IMR-90 (cell line): Measurements from ENCODE around the gene PLCL2. TPM values are rescaled to one million over a fixed set of nuclear protein-coding genes. Genes with fewer than 3 reads are reported as not detected.

Source experiments
- ATAC-seq: fragments of 200-7000 bp; cut with Tn5 transposase; 2 replicates; pipeline ENCODE4 v1.9.1; 2020; ENCODE audit warnings: low read depth, mild to moderate bottlenecking, moderate library complexity
- BruUV-seq: library from RNA; stranded (reverse); fragments of 400-500 nt; replicated peaks from 2 replicates; lab custom pipeline; 2021; lab: Mats Ljungman, UMichigan
- CTCF ChIA-PET: fragments of 300-600 bp; formaldehyde crosslinking; extraction: SDS; loops from one replicate; lab custom pipeline; 2021; ENCODE audit warnings: antibody characterized with exemption; lab: Yijun Ruan, JAX
- POLR2A ChIA-PET: fragments of 300-600 bp; sonication (Branson Sonifier 250); formaldehyde crosslinking; loops from one replicate; lab custom pipeline; 2022; ENCODE audit warnings: antibody characterized with exemption; ENCODE audit not compliant: unreplicated experiment; lab: Charles Lee
- DNase-seq: peaks from one replicate; pipeline ENCODE4 v3.0.0; 2013
- H2AFZ ChIP-seq: replicated peaks from 2 replicates; pipeline ENCODE3; 2013; ENCODE audit warnings: low read length, mild to moderate bottlenecking; ENCODE audit not compliant: poor library complexity
- H2AK5ac ChIP-seq: 2 replicates; pipeline ENCODE4 v1.6.1; 2013; ENCODE audit warnings: low read depth, low read length, inconsistent platforms
- H2AK9ac ChIP-seq: replicated peaks from 2 replicates; pipeline ENCODE3; 2013; ENCODE audit warnings: mild to moderate bottlenecking, low read depth, low read length, moderate library complexity; ENCODE audit not compliant: poor library complexity
- H2BK120ac ChIP-seq: 2 replicates; pipeline ENCODE4 v1.6.1; 2013; ENCODE audit warnings: low read depth, low read length, inconsistent platforms
- H2BK15ac ChIP-seq: 3 replicates; pipeline ENCODE4 v1.6.1; 2013; ENCODE audit warnings: low read depth, low read length, inconsistent platforms
- H2BK20ac ChIP-seq: 2 replicates; pipeline ENCODE4 v1.6.1; 2013; ENCODE audit warnings: low read depth, mild to moderate bottlenecking, inconsistent platforms, low read length, moderate library complexity
- H2BK5ac ChIP-seq: 2 replicates; pipeline ENCODE4 v1.6.1; 2013; ENCODE audit warnings: mild to moderate bottlenecking, low read depth, low read length, inconsistent platforms; ENCODE audit not compliant: poor library complexity, severe bottlenecking
- H3K14ac ChIP-seq: replicated peaks from 2 replicates; pipeline ENCODE4 v1.6.1; 2013; ENCODE audit warnings: low read depth, low read length, inconsistent platforms
- H3K18ac ChIP-seq: 2 replicates; pipeline ENCODE4 v1.6.1; 2013; ENCODE audit warnings: low read depth, low read length, control low read depth
- H3K23ac ChIP-seq: 2 replicates; pipeline ENCODE4 v1.6.1; 2013; ENCODE audit warnings: low read depth, low read length, inconsistent platforms
- H3K27ac ChIP-seq: 2 replicates; pipeline ENCODE4 v1.5.1; 2013; ENCODE audit warnings: mild to moderate bottlenecking, control low read depth, low read length; ENCODE audit not compliant: insufficient read depth
- H3K27me3 ChIP-seq: 2 replicates; pipeline ENCODE4 v1.6.1; 2013; ENCODE audit warnings: low read length; ENCODE audit not compliant: control insufficient read depth, insufficient read depth
- H3K36me3 ChIP-seq: 2 replicates; pipeline ENCODE4 v1.6.1; 2013; ENCODE audit warnings: low read length, mixed read lengths; ENCODE audit not compliant: control insufficient read depth, insufficient read depth
- H3K4ac ChIP-seq: 2 replicates; pipeline ENCODE4 v1.6.1; 2013; ENCODE audit warnings: low read depth, low read length, inconsistent platforms
- H3K4me1 ChIP-seq: 2 replicates; pipeline ENCODE4 v1.6.1; 2013; ENCODE audit warnings: low read length, mixed read lengths; ENCODE audit not compliant: control insufficient read depth, insufficient read depth
- H3K4me2 ChIP-seq: 2 replicates; pipeline ENCODE4 v1.6.1; 2013; ENCODE audit warnings: low read depth, mild to moderate bottlenecking, control low read depth, low read length, moderate library complexity
- H3K4me3 ChIP-seq: 2 replicates; pipeline ENCODE4 v1.5.1; 2013; ENCODE audit warnings: low read depth, mild to moderate bottlenecking, control low read depth, low read length, moderate library complexity; ENCODE audit not compliant: insufficient read depth
- H3K56ac ChIP-seq: 2 replicates; pipeline ENCODE4 v1.6.1; 2013; ENCODE audit warnings: low read length, inconsistent platforms; ENCODE audit not compliant: insufficient read depth; ENCODE audit errors: extremely low read depth
- H3K79me1 ChIP-seq, 2 experiments: 2 replicates each; pipeline ENCODE4 v1.6.1; 2013; ENCODE audit warnings: low read length in 2 of 2, inconsistent platforms in 1 of 2, low read depth in 1 of 2
- H3K9ac ChIP-seq: 2 replicates; pipeline ENCODE4 v1.6.1; 2013; ENCODE audit warnings: low read depth, low read length, control low read depth
- H3K9me1 ChIP-seq: 2 replicates; pipeline ENCODE4 v1.6.1; 2013; ENCODE audit warnings: low read length, inconsistent platforms; ENCODE audit not compliant: insufficient read depth
- H3K9me3 ChIP-seq: 2 replicates; pipeline ENCODE4 v1.6.1; 2013; ENCODE audit warnings: low read length; ENCODE audit not compliant: control insufficient read depth, insufficient read depth
- H4K20me1 ChIP-seq: 2 replicates; pipeline ENCODE4 v1.6.1; 2013; ENCODE audit warnings: low read length, inconsistent platforms; ENCODE audit not compliant: insufficient read depth
- H4K5ac ChIP-seq: 2 replicates; pipeline ENCODE4 v1.6.1; 2013; ENCODE audit warnings: mild to moderate bottlenecking, low read depth, low read length, control low read depth
- H4K8ac ChIP-seq, 2 experiments: 2 replicates each; pipeline ENCODE4 v1.6.1; 2013; ENCODE audit warnings: low read depth in 2 of 2, low read length in 2 of 2, control low read depth in 1 of 2, inconsistent platforms in 1 of 2
- H4K91ac ChIP-seq: 2 replicates; pipeline ENCODE4 v1.6.1; 2013; ENCODE audit warnings: low read depth, low read length, inconsistent platforms; ENCODE audit not compliant: insufficient read depth
- BHLHE40 ChIP-seq: fragments of 150-350 bp; IDR thresholded peaks from 2 replicates; pipeline ENCODE4 v1.6.1; 2016; ENCODE audit warnings: mild to moderate bottlenecking, low read depth, low read length
- CEBPB ChIP-seq: IDR thresholded peaks from 2 replicates; pipeline ENCODE4 v1.6.1; 2012; ENCODE audit warnings: low read depth, low read length, improper control_type of control experiment
- MAZ ChIP-seq: IDR thresholded peaks from 2 replicates; pipeline ENCODE4 v1.6.1; 2012; ENCODE audit warnings: low read depth, mild to moderate bottlenecking, low read length, improper control_type of control experiment, moderate library complexity, borderline replicate concordance
- NFE2L2 ChIP-seq: fragments of 150-350 bp; IDR thresholded peaks from 2 replicates; pipeline ENCODE4 v1.6.1; 2016; ENCODE audit warnings: low read depth, mild to moderate bottlenecking, low read length
- POLR2A ChIP-seq: IDR thresholded peaks from 2 replicates; pipeline ENCODE4 v1.6.1; 2012; ENCODE audit warnings: mild to moderate bottlenecking, low read depth, low read length
- WGBS, 2 experiments: methylation state at CpG; one replicate each; pipeline versions ENCODE4 v1.1.5 to v1.1.7; 2013; ENCODE audit warnings: missing lambda C conversion rate in 2 of 2; ENCODE audit not compliant: insufficient read length in 1 of 2; ENCODE audit errors: extremely low coverage in 2 of 2; 5-methylcytosine and 5-hydroxymethylcytosine counted together
- dilution Hi-C: fragments of 300-500 bp; cut with HindIII; formaldehyde crosslinking; loops from one replicate; pipeline ENCODE4 v1.14.3; 2018; ENCODE audit warnings: low sequenced_read_pairs; ENCODE audit not compliant: unreplicated experiment
- in situ Hi-C: fragments of 300-500 bp; cut with MboI; formaldehyde crosslinking; loops from 3 replicates; pipeline ENCODE4 v1.14.3; 2019; ENCODE audit warnings: low sequenced_read_pairs, inconsistent platforms, mixed read lengths
- intact Hi-C: fragments of 100-400 bp; cut with micrococcal nuclease; formaldehyde crosslinking; loops from 2 replicates; pipeline ENCODE4 v1.10.0; 2022
- polyA plus RNA-seq, 3 experiments: library from polyadenylated mRNA; depleted of rRNA; stranded (reverse); fragments of >200 nt; gene quantifications; 2 replicates each; pipeline ENCODE4 v1.2.3, GENCODE V29; 2012; ENCODE audit warnings: low replicate concordance in 1 of 3
- total RNA-seq: library from RNA; depleted of rRNA; stranded (reverse); fragments of >200 nt; gene quantifications from 2 replicates; pipeline ENCODE4 v1.2.3, GENCODE V29; 2012
- TF ChIP-seq, protein P1 (sequence below): conservative IDR thresholded peaks from 2 replicates; pipeline ENCODE4 v1.5.1; 2012; ENCODE audit warnings: mild to moderate bottlenecking, low read depth, low read length, improper control_type of control experiment
- TF ChIP-seq, protein P2 (sequence below): fragments of 150-350 bp; IDR thresholded peaks from 2 replicates; pipeline ENCODE4 v1.6.1; 2016; ENCODE audit warnings: low read depth, mild to moderate bottlenecking, low read length, moderate library complexity, borderline replicate concordance

The PLCL2 gene
- total and polyA plus RNA-seq, 2 of the 4 experiments (the other 2 are of a cell fraction): 0.92 to 3.8 TPM

DNA sequence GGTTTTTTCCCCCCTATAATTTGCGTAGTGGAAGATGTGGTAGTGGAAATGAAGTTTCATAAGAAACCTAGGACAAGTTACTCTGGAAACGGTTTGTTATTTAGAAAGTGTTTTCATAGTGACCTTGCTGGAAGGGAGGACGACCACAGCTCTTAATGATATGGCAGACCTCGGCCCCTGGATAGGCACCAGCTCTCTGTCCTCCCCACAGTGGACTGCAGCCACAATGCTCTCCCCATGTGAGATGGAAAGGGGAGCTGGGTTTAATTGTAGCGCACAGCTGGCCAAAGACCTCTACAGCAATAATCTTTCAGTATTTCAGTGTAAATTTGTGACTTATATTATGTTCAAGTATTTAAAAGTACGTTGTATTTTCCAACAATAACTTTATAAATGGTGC, 151.2 kb downstream of the PLCL2 start:
- Histone ChIP-seq H2AK5ac (no peak overlapping the region), H3K14ac (no peak overlapping the region), H3K4me1 (no peaks in the 10 kb centered on the region; the same call in 1 of the 2 replicates), H3K36me3 (no peaks in the 10 kb centered on the region), H2BK120ac (no peak overlapping the region), H2BK20ac (no peak overlapping the region), H4K8ac (no peak overlapping the region), H4K20me1 (no peaks in the 10 kb centered on the region), H3K9me1 (no peaks in the 10 kb centered on the region; the same call in 1 of the 2 replicates), H3K4me3 (no peak overlapping the region), H3K4ac (no peak overlapping the region), H2AFZ (no peak overlapping the region), H4K5ac (no peak overlapping the region), H3K9me3 (no peaks in the 10 kb centered on the region), H3K56ac (no peak overlapping the region), H2BK5ac (no peak overlapping the region), H2BK15ac (no peak overlapping the region), H3K9ac (no peak overlapping the region), H3K23ac (no peak overlapping the region), H3K27ac (no peak overlapping the region), H4K91ac (no peak overlapping the region), H2AK9ac (no peak overlapping the region), H3K79me1 (no peaks in the 10 kb centered on the region), H3K4me2 (no peak overlapping the region), H3K18ac (no peak overlapping the region), H3K27me3 (no peaks in the 10 kb centered on the region)
- intact Hi-C loops (no loop called here), dilution Hi-C loops (no loop called here), in situ Hi-C loops (loop anchor here (25.0 kb wide), 1 partner anchor 749 kb away; no protein-coding TSS in a partner anchor)
- BruUV-seq: no TSS peak
- ATAC-seq (no peak), DNase-seq (no peak)
- CTCF ChIA-PET: no interaction called here
- POLR2A ChIA-PET: no interaction called here
- no CpG with 5 or more reads among the region's 6 CpGs for WGBS, 2 experiments
- TF ChIP-seq BHLHE40 (no peak), NFE2L2 (no peak), MAZ (no peak), CEBPB (no peak), POLR2A (no peak)
- TF ChIP-seq, protein P1, sequence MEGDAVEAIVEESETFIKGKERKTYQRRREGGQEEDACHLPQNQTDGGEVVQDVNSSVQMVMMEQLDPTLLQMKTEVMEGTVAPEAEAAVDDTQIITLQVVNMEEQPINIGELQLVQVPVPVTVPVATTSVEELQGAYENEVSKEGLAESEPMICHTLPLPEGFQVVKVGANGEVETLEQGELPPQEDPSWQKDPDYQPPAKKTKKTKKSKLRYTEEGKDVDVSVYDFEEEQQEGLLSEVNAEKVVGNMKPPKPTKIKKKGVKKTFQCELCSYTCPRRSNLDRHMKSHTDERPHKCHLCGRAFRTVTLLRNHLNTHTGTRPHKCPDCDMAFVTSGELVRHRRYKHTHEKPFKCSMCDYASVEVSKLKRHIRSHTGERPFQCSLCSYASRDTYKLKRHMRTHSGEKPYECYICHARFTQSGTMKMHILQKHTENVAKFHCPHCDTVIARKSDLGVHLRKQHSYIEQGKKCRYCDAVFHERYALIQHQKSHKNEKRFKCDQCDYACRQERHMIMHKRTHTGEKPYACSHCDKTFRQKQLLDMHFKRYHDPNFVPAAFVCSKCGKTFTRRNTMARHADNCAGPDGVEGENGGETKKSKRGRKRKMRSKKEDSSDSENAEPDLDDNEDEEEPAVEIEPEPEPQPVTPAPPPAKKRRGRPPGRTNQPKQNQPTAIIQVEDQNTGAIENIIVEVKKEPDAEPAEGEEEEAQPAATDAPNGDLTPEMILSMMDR: no peak
- TF ChIP-seq, protein P2, sequence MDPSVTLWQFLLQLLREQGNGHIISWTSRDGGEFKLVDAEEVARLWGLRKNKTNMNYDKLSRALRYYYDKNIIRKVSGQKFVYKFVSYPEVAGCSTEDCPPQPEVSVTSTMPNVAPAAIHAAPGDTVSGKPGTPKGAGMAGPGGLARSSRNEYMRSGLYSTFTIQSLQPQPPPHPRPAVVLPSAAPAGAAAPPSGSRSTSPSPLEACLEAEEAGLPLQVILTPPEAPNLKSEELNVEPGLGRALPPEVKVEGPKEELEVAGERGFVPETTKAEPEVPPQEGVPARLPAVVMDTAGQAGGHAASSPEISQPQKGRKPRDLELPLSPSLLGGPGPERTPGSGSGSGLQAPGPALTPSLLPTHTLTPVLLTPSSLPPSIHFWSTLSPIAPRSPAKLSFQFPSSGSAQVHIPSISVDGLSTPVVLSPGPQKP: no peak
